IPS-18c (cell line): ENCODE results near the gene NCK2.
"Not testable (repeated sequence)": the region's sequence is repeated elsewhere in the genome, so short reads cannot be mapped to it uniquely, and the experiment has no call there.

Source experiments
- H3K4me3 ChIP-seq: 2 replicates; pipeline ENCODE4 v1.7.0; 2013; ENCODE audit warnings: low read depth, mild to moderate bottlenecking, low read length, moderate library complexity; ENCODE audit not compliant: insufficient read depth
- H3K9me3 ChIP-seq: one replicate; pipeline ENCODE4 v1.6.1; 2013; ENCODE audit warnings: mild to moderate bottlenecking, low read length, moderate library complexity; ENCODE audit not compliant: control insufficient read depth, insufficient read depth

The NCK2 gene

DNA sequence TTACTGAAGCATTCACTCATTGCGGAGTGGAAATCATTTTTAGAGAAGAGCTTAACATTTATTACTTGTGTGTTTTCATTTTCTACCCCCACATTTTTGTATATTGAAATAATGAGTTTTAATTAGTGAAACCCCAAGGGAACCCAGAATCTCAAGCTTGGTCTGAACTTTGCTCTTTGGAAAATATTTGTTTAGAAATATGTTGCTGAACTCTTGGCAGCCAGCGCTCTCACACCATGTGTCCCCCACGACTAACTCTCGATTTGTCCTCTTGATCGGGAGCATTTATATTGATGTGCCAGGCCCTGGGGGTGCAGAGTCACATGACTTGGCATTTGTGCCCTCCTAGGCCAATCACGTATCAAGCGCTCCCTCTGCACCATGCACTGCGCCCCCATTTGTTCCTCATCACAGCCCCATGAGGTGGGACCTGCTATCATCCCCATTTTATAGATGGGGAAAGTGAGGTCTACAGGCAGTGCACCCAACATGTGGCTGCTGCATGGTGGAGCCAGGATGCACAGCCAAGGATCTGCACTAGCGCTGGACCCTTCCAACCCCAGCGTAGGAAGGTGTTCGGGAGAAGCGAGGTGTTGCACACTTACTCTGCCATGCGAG is 149.7 kb downstream of the NCK2 start:
- no peak overlapping the region for H3K4me3 ChIP-seq
- no peaks in the 10 kb centered on the region for H3K9me3 ChIP-seq

- no peaks in the 10 kb centered on the region for H3K9me3 ChIP-seq
- no peak overlapping the region for H3K4me3 ChIP-seq
Observed at GRCh38 chr2:105895990-105896764, 151.5 kb downstream of the NCK2 start.

DNA sequence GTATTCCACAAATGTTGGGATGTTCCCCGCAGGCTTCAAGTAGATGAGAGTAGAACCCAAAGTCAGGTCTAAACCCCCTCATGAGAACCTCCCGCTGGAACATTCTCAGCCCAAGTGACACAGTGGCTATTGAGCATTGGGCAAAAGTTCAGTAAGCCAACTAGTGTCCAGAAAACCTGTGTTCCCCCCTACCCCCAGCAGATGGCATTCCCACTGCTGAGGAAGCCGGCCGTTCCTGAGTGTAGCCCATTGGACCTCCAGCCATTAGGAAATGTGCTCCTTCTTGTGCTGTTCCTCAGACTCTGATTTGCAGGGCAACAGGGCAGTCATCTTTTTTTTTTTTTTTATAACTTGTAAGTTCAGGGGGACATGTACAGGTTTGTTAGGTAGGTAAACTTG is 152.1 kb downstream of the NCK2 start:
- Histone ChIP-seq H3K4me3 (no peak overlapping the region), H3K9me3 (no peaks in the 10 kb centered on the region)

- not testable (repeated sequence) for H3K9me3 ChIP-seq, H3K4me3 ChIP-seq
Observed at GRCh38 chr2:105897694-105898093, 153.0 kb downstream of the NCK2 start.

DNA sequence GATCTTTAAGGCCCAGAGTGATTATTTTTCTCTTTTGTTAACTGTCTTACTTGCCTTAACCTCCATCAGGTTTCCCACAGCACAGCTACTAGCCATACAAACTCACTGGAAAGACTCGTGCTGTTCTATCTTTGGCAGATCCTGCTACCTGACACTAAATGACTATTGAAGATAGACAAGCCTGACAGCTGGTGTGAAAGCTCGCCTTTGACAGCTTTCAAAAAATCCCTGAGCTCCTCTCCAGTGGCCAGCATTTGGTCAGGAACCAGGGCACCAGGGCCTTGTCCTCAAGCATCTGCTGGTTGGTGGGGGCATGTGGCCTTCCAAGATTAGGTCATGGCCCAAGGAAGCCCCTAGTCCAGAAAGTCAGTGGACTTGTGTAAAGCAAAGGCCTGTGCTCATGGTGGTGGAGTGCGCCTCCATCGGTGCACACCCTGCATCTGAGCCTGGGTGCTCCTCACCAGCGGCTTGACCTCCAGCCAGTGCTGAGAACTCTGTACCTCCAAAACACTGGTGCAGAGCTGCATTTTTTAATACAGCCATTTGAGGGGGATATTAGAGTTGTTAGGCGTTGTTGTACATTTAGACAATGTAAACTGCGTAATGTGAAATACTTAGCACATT is 158.5 kb downstream of the NCK2 start:
- Histone ChIP-seq H3K4me3 (no peak overlapping the region), H3K9me3 (no peaks in the 10 kb centered on the region)

DNA sequence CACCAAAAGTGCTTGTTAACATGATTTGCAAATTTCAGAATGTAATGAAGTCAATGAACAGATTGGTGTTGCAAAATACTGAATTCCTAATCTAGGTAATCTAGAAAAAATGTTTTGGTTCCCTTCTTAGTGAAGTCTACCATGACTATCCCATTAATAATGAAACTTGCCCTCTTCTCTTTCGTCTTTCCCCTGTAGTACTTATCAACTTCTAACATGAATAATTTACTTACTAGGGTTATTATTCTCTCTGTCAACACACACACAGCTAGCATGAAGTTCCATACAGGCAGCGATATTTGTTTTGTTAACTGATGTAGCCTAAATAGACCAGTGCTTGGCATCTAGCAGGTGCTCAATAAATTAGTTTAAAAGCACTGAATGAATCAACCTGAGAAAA is 160.2 kb downstream of the NCK2 start:
- H3K4me3 ChIP-seq = no peak overlapping the region
- H3K9me3 ChIP-seq = no peaks in the 10 kb centered on the region

DNA sequence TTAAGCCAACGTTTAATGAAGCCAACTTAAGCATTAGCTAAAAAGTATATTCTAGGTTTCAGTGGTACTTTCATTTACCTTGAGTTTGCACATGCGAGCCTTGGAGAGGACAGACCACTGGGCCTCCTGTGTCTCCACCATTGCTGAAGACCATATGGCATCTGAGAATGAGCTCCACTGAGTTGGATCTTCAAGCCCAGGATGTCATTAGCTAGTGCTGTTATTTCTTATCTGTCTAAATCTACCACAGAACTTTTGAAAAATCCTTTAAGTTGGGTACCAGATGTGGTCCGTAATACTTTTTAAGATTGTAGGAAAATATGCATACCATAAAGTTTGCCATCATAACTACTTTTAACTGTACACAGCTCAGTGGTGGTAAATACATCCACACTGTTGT is 161.8 kb downstream of the NCK2 start:
- no peak overlapping the region for H3K4me3 ChIP-seq
- no peaks in the 10 kb centered on the region for H3K9me3 ChIP-seq

GRCh38 chr2:105907184-105907583 is 162.5 kb downstream of the NCK2 start:
- Histone ChIP-seq H3K9me3 (no peaks in the 10 kb centered on the region), H3K4me3 (no peak overlapping the region)

DNA sequence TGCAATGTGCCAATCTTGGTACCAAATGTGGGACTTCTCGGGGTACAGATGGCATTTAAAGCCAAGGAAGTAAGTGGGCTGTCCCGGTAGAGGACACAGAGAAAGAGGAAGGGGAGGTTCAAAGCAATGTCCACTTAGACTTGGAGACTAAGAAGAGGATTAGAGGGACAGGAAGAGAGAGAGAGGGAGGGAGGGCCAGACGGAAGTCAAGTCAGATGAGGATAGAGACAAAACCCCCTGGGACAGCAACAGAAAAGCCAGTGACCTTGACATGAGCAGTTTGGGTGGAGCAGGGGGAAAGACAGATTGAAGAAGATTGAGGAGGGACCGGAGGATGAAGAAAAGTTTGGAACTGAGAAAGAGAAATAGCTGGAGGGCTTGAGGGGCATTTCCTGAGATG is 164.5 kb downstream of the NCK2 start:
- Histone ChIP-seq H3K4me3 (no peak overlapping the region), H3K9me3 (peaks cover 2% of the 10 kb centered on the region)

GRCh38 chr2:105910497-105911238 is 166.0 kb downstream of the NCK2 start:
- H3K9me3 ChIP-seq = peaks cover 2% of the 10 kb centered on the region
- H3K4me3 ChIP-seq = no peak overlapping the region

DNA sequence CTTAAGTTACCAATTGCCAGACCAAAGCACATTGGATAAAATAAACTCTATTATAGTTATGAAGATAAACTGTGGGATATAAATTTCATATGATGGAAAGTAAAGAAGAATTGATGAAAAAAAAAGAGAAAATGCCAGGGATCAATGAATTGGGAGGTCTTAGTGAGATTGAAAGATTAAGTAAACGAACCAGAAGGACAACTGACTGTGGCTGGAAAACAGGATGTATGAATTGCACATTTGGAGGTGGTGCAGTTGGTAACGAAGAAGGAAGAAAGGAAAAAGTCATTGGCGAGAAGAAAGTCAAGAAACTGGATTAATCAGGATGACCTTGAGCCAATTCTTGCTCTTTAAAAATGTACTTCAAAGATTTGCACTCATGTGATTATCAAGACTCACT is 166.7 kb downstream of the NCK2 start:
- Histone ChIP-seq H3K4me3 (no peak overlapping the region), H3K9me3 (peaks cover 2% of the 10 kb centered on the region)

DNA sequence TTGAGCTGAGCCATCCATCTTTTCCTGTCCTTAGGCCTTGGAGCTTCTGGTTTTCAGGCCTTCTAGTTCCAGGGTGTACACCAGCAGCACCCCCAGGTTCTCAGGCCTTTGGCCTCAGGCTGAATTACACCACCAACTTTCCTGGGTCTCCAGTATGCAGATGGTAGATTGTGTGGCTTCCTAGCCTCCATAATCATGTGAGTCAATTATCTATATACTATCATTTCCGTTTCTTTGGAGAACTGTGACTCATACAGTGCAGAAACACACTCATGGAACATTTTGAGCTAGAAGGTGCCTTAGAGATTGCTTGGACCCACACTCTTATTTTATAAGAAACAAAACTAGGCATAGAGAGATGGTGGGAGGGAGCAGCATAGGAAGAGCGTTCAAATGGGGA is 167.4 kb downstream of the NCK2 start:
- Histone ChIP-seq H3K4me3 (no peak overlapping the region), H3K9me3 (peaks cover 2% of the 10 kb centered on the region)

- Histone ChIP-seq H3K4me3 (no peak overlapping the region), H3K9me3 (peaks cover 2% of the 10 kb centered on the region)
Observed at GRCh38 chr2:105915005-105915558, 170.4 kb downstream of the NCK2 start.

DNA sequence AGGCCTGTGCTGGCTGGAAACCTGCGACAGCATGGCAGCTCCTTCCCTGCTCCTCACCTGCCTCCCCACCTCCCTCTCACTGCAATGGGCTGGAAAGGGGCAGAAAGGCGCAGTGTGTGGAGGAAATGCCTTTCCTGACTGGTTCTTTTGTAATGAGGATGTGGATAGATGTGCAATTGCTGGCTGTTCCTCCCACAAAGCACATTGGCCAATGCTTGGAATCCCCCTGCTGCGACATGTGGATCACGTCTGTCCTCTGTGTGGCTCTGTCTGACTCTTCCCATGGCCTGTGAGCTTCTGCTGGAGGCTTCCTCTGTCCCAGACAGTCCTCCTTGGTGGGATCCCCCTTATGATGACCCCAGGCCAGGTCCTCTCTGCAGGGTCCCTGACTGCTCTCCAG is 172.5 kb downstream of the NCK2 start:
- Histone ChIP-seq H3K9me3 (peaks cover 2% of the 10 kb centered on the region), H3K4me3 (no peak overlapping the region)

DNA sequence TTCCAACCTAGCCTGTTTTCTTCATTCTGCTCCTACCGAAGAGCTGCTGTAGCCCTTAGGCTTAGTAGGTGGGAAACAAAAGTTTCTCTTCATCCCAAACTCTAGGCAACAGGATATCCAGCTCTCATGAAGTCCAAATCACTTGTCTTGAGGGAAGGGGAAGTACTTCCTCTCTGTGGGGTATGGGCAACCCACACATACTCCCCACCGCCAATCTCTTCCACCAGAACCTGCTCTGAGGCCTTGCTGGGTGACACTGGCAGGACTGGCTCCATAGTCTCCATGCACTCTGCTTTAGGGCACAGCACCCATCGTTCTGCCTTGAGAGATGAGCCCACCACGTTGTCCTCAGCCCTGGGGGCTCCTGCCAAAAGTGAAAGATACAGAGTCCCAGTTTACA is 173.0 kb downstream of the NCK2 start:
- H3K4me3 ChIP-seq = no peak overlapping the region
- peaks cover 2% of the 10 kb centered on the region for H3K9me3 ChIP-seq

- no peak overlapping the region for H3K4me3 ChIP-seq
- H3K9me3 ChIP-seq = no peaks in the 10 kb centered on the region
Observed at GRCh38 chr2:105919191-105919811, 174.6 kb downstream of the NCK2 start.

- Histone ChIP-seq H3K9me3 (no peaks in the 10 kb centered on the region), H3K4me3 (no peak overlapping the region)
Observed at GRCh38 chr2:105919826-105920225, 175.1 kb downstream of the NCK2 start.
